Urothelium cell line (cell line): Measurements from ENCODE around the gene DHRS13.
A peak's percentile ranks its signal among the peaks of the same experiment; 100 is the strongest.
"Not testable (repeated sequence)": the region's sequence is repeated elsewhere in the genome, so short reads cannot be mapped to it uniquely, and the experiment has no call there.

Experiments used
- DNase-seq: peaks from one replicate; pipeline ENCODE4 v3.0.0; 2011; ENCODE audit warnings: low spot score, mixed read lengths
- FAIRE-seq: peaks from 2 replicates; lab custom pipeline; 2011; peaks lifted over from hg19 to GRCh38; lab: Jason Lieb, UNC

Gene DHRS13

GRCh38 chr17:28861393-28862203 is 41.3 kb downstream of the DHRS13 start:
- FAIRE-seq (no peak), DNase-seq (no peak)

- FAIRE-seq: no peak
- no peak for DNase-seq
These were observed 42.5 kb downstream of the DHRS13 start for GRCh38 chr17:28860363-28860808.

- DNase-seq (no peak), FAIRE-seq (no peak)
These were observed 44.0 kb downstream of the DHRS13 start for GRCh38 chr17:28858801-28859355.

GRCh38 chr17:28857905-28858800 is 44.7 kb downstream of the DHRS13 start:
- FAIRE-seq: no peak
- no peak for DNase-seq

- FAIRE-seq (no peak), DNase-seq (no peak)
These were observed 46.8 kb downstream of the DHRS13 start for GRCh38 chr17:28856028-28856574.

GRCh38 chr17:28855336-28855679 is 47.6 kb downstream of the DHRS13 start:
- no peak for DNase-seq

GRCh38 chr17:28854457-28855335 is 48.2 kb downstream of the DHRS13 start, which contains the start of gene ERAL1:
ERAL1 (plus strand) TSS chr17:28855016; CDS start chr17:28855035, 19 bp downstream.
- peak; percentile 13 for FAIRE-seq
- peak; percentile 95 for DNase-seq

More at GRCh38 chr17:28855336-28855679, 47.6 kb downstream of the DHRS13 start:
- FAIRE-seq: no peak

- DNase-seq: no peak
- no peak for FAIRE-seq
These were observed 49.6 kb downstream of the DHRS13 start for GRCh38 chr17:28853295-28853694.

- no peak for FAIRE-seq
- DNase-seq: no peak
These were observed 53.6 kb downstream of the DHRS13 start for GRCh38 chr17:28849281-28849680.

- DNase-seq: peak; percentile 29
These were observed 54.2 kb downstream of the DHRS13 start for GRCh38 chr17:28848667-28849066.

More at GRCh38 chr17:28848667-28849066, 54.2 kb downstream of the DHRS13 start:
- not testable (repeated sequence) for FAIRE-seq
